Thyroid gland (tissue), 4 donors: Measurements from ENCODE around the gene UBXN11.
"Not testable (repeated sequence)": the region's sequence is repeated elsewhere in the genome, so short reads cannot be mapped to it uniquely, and the experiment has no call there.

ENCODE experiments used
- POLR2A ChIP-seq, 2 donors: fragments of 450-650 bp; IDR thresholded peaks; one replicate each; pipeline ENCODE4 v1.6.1; 2017; ENCODE audit warnings: antibody characterized with exemption in 2 of 2, mild to moderate bottlenecking in 2 of 2, moderate library complexity in 1 of 2
- TF ChIP-seq, protein P1 (sequence below), 6 experiments: fragments of 200-600 bp in 3 of 6; fragments of 450-650 bp in 3 of 6; sonication (generic) in 3 of 6; IDR thresholded peaks; one replicate each; pipeline ENCODE4 v1.5.1; 2016 to 2019; ENCODE audit warnings: antibody characterized with exemption in 6 of 6, mild to moderate bottlenecking in 2 of 6, inconsistent platforms in 1 of 6, moderate library complexity in 1 of 6

DNA sequence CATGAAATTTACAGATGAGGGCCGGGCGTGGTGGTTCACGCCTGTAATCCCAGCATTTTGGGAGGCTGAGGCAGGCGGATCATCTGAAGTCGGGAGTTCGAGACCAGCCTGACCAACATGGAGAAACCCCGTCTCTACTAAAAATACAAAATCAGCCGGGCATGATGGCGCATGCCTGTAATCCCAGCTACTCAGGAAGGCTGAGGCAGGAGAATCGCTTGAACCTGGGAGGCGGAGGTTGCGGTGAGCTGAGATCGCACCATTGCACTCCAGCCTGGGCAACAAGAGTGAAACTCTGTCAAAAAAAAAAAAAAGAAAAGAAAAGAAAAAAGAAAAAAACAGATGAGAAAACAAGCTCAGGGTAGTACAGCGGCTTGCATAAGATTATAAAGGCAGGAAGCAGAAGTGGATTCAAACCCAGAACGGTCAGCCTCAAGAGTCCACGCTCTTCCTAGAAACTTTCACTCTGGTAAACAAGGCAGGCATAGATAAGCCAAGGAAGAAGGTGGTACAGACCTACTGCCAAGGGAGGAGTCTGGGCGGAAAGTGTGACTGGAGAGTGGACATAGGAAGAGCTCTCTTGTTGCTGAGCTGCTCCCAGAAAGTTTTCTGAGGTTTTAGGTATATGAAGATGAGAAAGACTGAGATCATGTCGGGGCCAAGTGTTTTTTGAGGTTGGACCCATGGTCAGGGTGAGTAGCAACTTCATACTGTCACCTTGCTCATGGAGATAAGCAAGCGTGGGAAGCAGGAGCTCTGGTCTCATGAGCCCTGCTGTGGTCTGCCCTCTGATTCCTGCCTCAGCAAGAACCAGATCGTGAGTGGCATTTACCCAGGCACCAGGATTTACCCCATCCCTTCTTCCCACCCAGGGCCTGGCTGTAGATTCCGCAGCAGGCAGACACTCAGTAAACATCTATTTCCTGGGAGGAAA, 1.8 kb upstream of the UBXN11 start:
- TF ChIP-seq, protein P1, sequence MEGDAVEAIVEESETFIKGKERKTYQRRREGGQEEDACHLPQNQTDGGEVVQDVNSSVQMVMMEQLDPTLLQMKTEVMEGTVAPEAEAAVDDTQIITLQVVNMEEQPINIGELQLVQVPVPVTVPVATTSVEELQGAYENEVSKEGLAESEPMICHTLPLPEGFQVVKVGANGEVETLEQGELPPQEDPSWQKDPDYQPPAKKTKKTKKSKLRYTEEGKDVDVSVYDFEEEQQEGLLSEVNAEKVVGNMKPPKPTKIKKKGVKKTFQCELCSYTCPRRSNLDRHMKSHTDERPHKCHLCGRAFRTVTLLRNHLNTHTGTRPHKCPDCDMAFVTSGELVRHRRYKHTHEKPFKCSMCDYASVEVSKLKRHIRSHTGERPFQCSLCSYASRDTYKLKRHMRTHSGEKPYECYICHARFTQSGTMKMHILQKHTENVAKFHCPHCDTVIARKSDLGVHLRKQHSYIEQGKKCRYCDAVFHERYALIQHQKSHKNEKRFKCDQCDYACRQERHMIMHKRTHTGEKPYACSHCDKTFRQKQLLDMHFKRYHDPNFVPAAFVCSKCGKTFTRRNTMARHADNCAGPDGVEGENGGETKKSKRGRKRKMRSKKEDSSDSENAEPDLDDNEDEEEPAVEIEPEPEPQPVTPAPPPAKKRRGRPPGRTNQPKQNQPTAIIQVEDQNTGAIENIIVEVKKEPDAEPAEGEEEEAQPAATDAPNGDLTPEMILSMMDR (IDR thresholded peaks at IDR 0.05): not testable (repeated sequence)
- not testable (repeated sequence) for TF ChIP-seq POLR2A (IDR thresholded peaks at IDR 0.05)
